ENCODE data around the gene UHRF1. TPM values are rescaled to one million over a fixed set of nuclear protein-coding genes. Genes with fewer than 3 reads are reported as not detected.

The UHRF1 gene
- total RNA-seq, 6 experiments from 2014 or later: 0.17 to 3.8 (median 0.82) TPM

- Histone ChIP-seq H3K27ac (peak overlapping the region in 1 of 3 donors; percentile 63), H3K4me1 (peaks cover 0 to 77% (median 13%) of the 10 kb centered on the region in 4 donors), H3K36me3 (no peaks in the 10 kb centered on the region), H3K27me3 (no peaks in the 10 kb centered on the region), H3K9me3 (no peaks in the 10 kb centered on the region), H3K4me3 (no peak overlapping the region)
- DNase-seq: peak; percentile 56 to 79 (median 71)
- intact Hi-C loops (cut with DNase I): no loop called here
- ATAC-seq: peak; percentile 27 to 62 (median 56)
- no peak for TF ChIP-seq CTCF (IDR thresholded peaks at IDR 0.05)
- TF ChIP-seq POLR2A (IDR thresholded peaks at IDR 0.05): no peak
- 48% methylated on average over 9 of the region's 10 CpGs for WGBS (ENCODE audit: insufficient coverage, low coverage, low lambda C conversion rate, missing lambda C conversion rate)
Observed at GRCh38 chr19:5006201-5006600, 96.9 kb downstream of the UHRF1 start.

- TF ChIP-seq POLR2A (IDR thresholded peaks at IDR 0.05) (no peak), CTCF (IDR thresholded peaks at IDR 0.05) (no peak)
- Histone ChIP-seq H3K27ac (peak overlapping the region in 1 of 3 donors; percentile 40), H3K4me3 (no peak overlapping the region), H3K9me3 (no peaks in the 10 kb centered on the region), H3K4me1 (peaks cover 0 to 77% (median 13%) of the 10 kb centered on the region in 4 donors), H3K36me3 (no peaks in the 10 kb centered on the region), H3K27me3 (no peaks in the 10 kb centered on the region)
- intact Hi-C loops (cut with DNase I): no loop called here
- DNase-seq: no peak
- no peak for ATAC-seq
- no CpG with 5 or more reads among the region's 13 CpGs for whole genome bisulfite sequencing (ENCODE audit: insufficient coverage, low coverage, low lambda C conversion rate, missing lambda C conversion rate)
Observed at GRCh38 chr19:5006821-5007220, 97.5 kb downstream of the UHRF1 start.

Small RNA genes within 50 kb of the gene (microRNA-seq; reads per million reads assigned to microRNA genes)
- 0 reads per million in 2 donors for gene MIR4747

Small RNA genes within 50 kb of the gene (small RNA-seq; reads per million reads assigned to genes)
- 0 reads per million in 2 experiments for gene MIR4747

Other genes with a start within 250 kb of the UHRF1 start
- 10 to 100 TPM; 58.2 to 98.7 (median 72.2) TPM for gene MYDGF, start 239.2 kb upstream of the UHRF1 start, total RNA-seq
- gene DPP9, start 185.7 kb upstream of the UHRF1 start, total RNA-seq: 100 to 1,000 TPM in 1 of 6 experiments, 10 to 100 TPM in 5; 47.3 to 118 (median 54.5) TPM
- 10 to 100 TPM in 2 of 6 experiments, 1 to 10 TPM in 4; 4.7 to 11.9 (median 5.6) TPM for gene FEM1A, start 117.8 kb upstream of the UHRF1 start, total RNA-seq
- gene TICAM1, start 77.8 kb upstream of the UHRF1 start, total RNA-seq: 10 to 100 TPM in 1 of 6 experiments, 1 to 10 TPM in 5; 6.9 to 14.6 (median 9.4) TPM
- 10 to 100 TPM; 10.8 to 53.9 (median 19.6) TPM for gene PLIN3, start 41.8 kb upstream of the UHRF1 start, total RNA-seq
- gene ARRDC5, start 6.6 kb upstream of the UHRF1 start, total RNA-seq: under 1 TPM in 3 of 6 experiments, not detected in 3; 0.15 to 0.35 (median 0.17) TPM
- gene KDM4B, start 59.6 kb downstream of the UHRF1 start, total RNA-seq: 10 to 100 TPM; 14.2 to 36.9 (median 29.1) TPM